ENCODE measurements around the gene ZNF780A.
"Not testable (repeated sequence)": the region's sequence is repeated elsewhere in the genome, so short reads cannot be mapped to it uniquely, and the experiment has no call there.

Gene ZNF780A

DNA sequence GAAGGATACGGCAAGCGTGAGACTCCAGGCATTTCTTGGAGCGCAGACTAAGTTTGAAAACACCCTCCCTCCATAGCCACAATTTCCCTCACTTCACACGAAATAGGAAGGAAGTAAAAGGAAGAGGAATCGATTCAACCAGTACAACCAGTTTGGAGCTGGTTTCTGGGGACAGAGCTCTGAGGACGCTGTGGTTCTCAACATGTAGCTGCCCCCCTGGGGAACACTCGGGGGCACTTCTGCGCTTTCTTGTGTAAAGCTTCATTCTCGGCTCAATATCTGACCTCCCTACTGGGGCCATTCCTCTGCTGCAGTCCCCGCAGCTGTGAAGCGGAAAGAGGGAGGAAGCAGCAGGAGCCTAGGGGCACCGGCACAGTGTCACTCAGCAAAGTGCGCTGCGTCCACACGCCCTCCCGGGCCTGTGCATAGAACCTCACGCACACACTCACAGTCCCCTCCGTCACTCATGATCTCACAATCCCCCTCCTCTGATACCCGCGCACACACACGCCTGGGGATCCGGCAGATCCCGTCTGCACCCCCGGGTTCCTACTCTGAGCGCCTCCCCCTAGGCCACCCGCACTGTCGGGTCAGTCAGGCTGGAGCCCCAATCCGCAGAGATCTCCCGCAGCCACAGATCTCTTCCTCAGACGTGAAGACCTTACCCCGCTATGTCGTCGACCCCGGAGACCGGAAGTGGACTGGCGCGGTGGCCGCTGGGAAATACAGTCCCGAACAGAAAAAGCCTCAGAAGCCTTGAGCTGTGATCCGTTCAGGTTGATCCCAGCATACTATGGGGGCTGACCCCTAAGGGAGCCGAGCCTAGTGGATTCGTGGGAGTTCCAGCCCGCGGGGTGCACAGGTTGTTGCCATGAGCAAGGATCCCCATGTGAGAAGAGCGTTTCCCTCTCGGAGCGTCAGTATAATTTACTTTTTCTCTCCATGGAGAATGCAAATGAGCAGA lies at the start of gene ZNF780A:
Gene ZNF780A, minus strand, starts transcription at position 703 of the 964 bp plus-strand sequence. CDS start 6,190 bp downstream, outside the sequence.
- peak; percentile 49 to 57 (median 57) for DNase-seq (ENCODE audit: low read depth in 3 of 3)

DNA sequence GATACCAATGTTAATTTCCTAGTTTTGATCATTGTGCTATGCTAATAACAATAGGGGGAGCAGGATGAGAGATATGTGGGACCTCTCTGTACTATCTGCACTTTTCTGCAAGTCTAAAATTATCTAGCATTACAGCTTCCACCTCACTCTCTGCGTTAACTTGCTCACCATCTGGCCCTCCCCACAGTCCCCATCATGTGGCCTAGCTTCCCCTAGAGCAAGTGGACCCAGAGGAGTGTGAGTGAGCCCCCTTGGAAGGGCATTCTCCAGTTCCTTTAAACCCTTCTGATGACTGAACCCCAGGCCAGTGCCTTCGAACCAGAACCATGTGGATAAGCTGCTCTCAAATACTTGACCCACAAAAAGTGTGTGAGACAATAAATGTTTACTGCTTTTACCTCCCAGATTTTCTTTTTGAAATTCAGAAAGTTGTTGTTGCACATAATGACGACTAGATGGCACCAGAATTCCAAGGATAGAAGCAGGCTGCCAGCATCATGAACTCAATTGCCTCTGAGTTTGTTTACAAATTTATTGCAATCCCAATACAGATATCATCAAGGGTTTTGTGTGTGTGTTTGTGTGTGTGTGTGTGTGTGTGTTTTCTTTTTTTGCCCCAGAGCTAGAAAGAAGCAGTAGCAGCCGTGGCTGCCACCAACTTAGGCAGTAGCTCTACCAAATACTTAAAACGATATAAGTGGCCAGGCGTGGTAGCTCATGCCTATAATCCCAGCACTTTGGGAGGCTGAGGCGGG lies 49.0 kb upstream of the ZNF780A start:
- no peak for DNase-seq (ENCODE audit: low read depth in 3 of 3)

DNA sequence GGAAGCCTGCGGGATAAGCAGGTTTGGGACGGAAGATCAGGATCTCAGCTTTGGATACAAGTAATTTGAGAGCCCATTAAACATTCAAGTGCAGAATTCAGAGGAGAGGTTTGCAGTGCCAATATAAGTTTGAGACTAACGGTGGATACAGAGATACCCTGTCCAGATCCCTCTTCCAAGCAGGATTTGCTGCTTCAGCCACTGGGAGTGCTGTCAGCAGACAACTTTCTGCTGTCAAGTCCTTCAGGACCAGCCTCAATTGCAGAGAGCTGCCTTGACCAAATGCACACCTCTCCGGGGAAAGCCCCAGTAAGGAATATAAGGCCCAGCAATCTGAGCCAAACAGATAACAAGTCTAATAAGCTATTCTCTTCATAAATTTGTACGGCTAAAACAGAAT lies 46.1 kb upstream of the ZNF780A start:
- no peak for DNase-seq (ENCODE audit: low read depth in 3 of 3)

DNA sequence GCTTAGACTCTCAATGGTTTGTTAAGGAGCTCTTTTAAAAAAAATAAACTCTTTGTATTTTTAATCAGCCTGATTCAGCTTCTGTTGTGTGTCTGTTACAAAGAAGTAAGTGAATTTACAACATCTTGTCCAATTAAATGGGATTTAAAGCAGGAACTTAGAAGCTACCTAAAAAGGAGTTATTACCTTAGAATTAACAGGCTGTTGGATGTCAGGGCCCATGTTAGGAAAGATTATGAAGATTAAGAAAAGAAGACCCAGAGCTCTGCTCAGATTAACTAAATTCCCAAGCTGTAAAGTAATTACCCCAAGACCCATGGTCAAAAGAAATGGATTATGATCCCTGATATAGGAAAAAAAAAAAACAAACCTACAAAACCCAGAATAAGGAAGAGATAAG lies 44.1 kb upstream of the ZNF780A start:
- DNase-seq (ENCODE audit: low read depth in 3 of 3) = no peak

DNA sequence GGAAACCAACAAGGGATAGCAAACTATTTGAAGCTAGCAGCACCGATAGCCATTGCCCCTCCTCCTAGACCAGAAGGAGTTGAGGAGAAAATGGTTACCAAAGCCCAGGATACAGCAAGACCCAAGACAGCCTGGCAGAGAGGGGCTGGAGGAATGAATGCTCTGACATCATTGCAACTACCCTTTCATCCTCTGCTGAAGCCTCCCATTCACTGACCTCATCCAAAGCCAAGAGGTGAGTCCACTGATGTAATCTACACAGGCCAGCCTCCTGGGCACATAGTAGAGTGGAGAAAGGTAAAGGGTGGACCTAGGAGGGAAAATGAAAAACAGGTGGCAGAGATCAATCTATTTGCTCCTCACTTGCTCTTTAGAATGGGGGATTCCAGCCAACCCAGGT lies 42.7 kb upstream of the ZNF780A start:
- no peak for DNase-seq (ENCODE audit: low read depth in 3 of 3)

DNA sequence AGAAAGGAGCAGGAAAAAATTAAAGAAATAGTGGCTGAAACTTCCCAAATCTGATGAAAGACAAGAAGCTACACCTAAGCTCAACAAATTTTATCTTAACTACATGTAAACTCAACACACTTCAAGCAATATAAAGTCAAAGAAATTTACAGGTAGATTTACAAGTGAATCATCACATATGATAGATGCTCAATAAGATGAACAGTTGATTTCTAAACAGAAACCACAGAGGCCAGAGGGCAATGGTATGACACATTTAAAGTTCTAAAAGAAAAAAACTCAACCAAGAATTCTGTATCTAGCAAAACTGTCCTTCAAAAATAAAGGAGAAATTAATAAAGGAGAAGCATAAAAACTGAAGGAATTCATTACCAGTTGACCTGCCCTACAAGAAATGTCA lies 39.3 kb upstream of the ZNF780A start:
- DNase-seq (ENCODE audit: low read depth in 3 of 3) = no peak

DNA sequence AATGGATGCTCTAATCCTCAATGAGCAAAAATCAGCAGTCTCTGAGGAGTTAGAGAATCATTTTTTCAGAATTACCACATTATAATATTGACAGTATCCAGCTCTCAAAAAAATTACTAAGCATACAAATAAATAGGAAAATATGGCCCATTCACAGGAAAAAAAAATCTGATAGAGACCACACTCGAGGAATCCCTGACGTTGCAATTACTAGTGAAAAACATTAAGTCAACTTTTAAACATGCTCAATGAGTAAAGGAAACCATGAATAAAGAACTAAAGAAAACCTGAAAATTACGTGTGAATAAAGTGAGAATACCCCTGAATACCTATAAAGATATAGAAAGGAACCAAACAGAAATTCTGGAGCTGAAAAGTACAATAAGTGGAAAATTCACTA lies 38.7 kb upstream of the ZNF780A start:
- no peak for DNase-seq (ENCODE audit: low read depth in 3 of 3)

DNA sequence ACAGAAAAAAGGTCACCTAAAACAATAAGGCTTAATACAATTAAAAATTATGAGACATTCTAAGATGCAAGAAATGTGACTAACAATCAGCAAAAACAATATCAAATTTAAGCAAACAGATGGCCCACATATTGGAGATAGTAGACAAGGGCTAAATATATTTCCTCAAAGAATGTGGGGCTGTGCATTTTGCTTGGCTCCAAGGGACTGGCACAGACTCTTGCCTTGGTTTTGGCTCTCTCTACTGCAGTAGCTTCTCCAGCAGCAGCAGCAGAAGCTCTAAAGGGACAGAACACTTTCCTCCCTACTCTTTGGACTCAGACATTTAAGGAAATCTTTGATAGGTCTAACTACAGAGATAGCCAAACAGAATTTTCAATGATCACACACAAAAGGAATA lies 38.2 kb upstream of the ZNF780A start:
- DNase-seq (ENCODE audit: low read depth in 3 of 3) = no peak

DNA sequence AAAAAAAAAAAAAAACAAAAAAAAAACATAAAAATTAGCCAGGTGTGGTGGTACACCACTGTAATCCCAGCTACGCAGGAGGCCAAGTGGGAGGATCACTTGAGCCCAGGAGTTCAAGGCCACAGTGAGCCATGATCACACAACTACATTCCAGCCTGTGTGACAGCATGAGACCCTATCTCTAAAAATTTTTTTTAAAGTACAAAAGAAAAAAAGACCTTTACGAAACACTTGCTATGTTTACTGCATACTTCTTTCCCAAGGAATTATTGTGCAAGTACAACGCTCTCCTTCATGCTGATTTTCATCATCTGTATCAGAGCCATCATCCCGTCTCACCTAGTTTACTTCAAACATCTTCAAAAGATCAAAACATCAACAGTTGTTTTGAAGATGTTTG lies 28.6 kb upstream of the ZNF780A start:
- no peak for DNase-seq (ENCODE audit: low read depth in 3 of 3)

DNA sequence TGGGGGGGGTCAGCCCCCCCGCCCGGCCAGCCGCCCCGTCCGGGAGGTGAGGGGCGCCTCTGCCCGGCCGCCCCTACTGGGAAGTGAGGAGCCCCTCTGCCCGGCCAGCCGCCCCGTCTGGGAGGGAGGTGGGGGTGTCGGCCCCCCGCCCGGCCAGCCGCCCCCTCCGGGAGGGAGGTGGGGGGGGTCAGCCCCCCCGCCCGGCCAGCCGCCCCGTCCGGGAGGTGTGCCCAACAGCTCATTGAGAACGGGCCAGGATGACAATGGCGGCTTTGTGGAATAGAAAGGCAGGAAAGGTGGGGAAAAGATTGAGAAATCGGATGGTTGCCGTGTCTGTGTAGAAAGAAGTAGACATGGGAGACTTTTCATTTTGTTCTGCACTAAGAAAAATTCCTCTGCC lies 27.9 kb upstream of the ZNF780A start:
- DNase-seq (ENCODE audit: low read depth in 3 of 3) = not testable (repeated sequence)

DNA sequence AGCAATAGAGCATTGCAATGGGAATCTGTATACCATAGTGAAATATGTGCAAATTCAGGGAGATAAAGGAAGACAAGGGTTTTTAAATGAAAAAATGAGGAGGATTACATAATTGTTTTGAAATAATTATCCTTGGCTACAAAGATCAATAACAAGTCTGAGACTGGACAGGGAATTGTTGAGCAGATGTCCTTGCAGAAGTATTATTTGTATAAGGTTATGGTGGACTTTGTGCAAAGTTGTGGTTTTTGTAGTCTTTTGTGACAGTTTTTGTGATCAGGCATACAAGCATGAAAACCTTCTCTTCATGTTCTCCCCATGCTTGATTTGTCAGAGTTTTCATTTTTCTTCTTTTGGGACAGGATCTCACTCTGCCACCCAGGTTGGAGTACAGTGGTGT lies 25.3 kb upstream of the ZNF780A start:
- no peak for DNase-seq (ENCODE audit: low read depth in 3 of 3)

DNA sequence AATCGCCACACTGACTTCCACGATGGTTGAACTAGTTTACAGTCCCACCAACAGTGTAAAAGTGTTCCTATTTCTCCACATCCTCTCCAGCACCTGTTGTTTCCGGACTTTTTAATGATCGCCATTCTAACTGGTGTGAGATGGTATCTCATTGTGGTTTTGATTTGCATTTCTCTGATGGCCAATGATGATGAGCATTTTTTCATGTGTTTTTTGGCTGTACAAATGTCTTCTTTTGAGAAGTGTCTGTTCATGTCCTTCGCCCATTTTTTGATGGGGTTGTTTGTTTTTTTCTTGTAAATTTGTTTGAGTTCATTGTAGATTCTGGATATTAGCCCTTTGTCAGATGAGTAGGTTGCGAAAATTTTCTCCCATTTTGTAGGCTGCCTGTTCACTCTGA lies 23.4 kb upstream of the ZNF780A start:
- not testable (repeated sequence) for DNase-seq (ENCODE audit: low read depth in 3 of 3)

DNA sequence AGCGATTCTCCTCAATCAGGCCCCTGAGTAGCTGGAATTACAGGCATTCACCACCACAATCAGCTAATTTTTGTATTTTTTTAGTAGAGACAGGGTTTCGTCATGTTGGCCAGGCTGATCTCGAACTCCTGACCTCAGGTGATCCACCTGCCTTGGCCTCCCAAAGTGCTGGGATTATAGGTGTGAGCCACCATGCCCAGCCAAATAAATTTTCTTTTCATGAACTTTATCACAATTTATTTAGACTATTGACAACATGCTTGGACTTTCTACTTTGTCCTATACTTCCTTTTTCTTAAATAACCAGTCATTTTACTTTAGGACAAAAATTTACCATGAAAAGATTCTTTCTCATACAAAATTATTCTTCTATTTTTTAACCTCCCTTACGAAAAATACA lies 21.5 kb upstream of the ZNF780A start:
- DNase-seq (ENCODE audit: low read depth in 3 of 3) = not testable (repeated sequence)

DNA sequence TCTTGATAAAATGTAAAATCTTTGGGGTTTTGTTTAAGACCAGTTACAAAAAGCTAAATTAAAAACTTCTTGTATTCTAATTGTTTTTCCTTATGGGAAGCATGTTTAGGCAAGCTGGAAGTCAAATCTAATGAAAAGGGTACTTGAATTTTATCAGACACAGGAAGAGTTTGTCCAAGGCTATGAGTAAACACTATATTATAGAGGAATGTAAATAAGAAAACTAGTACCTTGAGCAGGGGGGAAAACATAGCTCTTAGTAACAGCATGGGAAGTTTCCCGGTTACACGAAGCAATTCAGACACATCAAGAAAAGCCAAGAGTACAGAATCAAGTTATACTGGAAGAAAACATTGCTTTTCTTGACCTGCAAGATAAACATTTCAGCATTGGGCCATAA lies 19.8 kb upstream of the ZNF780A start:
- DNase-seq (ENCODE audit: low read depth in 3 of 3) = no peak

DNA sequence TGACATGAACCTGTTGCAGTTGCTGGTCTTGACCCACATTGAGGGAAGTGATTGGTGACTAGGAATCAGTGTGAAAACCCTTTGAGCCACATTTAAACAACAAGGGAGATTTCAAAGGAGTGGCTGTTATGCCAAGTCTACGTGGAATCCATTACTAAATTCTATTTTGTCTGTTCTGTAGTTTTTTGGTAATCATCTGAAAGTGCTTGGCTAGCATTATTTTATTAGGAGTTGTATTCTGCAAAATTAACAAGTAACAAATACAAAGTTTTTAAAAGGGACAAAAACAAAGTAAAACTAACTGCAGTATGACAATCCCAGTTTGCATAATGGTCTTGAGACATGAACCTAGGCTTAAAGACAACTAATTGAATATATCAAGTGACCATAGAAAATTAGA lies 14.0 kb upstream of the ZNF780A start:
- DNase-seq (ENCODE audit: low read depth in 3 of 3) = no peak

DNA sequence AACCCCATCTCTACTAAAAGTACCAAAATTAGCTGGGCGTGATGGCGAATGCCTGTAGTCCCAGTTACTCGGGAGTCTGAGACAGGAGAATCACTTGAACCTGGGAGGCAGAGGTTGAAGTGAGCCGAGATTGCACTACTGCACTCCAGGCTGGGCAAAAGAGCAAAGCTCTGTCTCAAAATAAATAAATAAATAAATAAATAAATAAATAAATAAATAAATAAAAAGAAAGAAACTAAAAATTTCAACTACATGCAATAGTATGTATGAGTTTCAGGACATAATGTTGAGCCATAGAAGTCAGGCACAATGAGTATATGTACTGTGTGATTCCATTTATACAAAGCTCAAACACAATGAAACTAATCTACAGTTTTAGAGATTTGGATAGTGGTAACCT lies 12.9 kb upstream of the ZNF780A start:
- no peak for DNase-seq (ENCODE audit: low read depth in 3 of 3)

DNA sequence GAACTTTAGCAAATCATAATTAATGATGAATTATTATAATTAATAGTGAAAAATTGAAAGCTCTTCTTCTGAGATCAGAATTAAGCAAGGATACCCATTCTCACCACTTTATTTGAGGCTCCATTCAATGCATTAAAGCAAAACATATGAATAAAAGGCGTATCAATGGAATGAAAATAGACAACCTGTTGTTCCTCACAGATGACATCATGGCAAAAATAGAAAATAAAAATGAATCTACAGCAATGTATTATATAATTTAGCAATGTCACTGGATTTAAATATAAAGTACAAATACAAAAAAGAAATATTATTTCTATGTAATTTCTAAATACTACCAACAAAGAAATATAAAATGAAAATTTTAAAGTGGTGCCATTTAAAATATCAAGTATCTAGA lies 11.1 kb upstream of the ZNF780A start:
- no peak for DNase-seq (ENCODE audit: low read depth in 3 of 3)

DNA sequence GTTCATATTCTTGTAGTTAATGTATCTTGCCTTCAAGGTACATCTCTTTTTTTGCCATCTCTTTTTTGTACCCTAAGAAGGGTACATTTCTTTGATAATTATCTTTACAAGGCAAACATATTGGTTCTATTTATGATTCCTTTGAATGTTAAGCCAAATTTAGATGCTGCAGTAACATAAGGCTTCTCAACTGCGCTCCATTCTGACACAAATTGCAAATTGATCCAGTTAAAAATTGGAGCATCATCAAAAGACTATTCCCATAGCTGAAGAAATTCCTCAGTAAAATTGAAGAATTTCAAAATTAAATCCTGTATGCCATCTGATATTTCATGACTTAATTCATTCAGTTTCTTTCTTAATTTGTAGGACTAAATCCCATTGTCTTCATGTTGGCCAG lies 2.7 kb upstream of the ZNF780A start:
- DNase-seq (ENCODE audit: low read depth in 3 of 3) = no peak

DNA sequence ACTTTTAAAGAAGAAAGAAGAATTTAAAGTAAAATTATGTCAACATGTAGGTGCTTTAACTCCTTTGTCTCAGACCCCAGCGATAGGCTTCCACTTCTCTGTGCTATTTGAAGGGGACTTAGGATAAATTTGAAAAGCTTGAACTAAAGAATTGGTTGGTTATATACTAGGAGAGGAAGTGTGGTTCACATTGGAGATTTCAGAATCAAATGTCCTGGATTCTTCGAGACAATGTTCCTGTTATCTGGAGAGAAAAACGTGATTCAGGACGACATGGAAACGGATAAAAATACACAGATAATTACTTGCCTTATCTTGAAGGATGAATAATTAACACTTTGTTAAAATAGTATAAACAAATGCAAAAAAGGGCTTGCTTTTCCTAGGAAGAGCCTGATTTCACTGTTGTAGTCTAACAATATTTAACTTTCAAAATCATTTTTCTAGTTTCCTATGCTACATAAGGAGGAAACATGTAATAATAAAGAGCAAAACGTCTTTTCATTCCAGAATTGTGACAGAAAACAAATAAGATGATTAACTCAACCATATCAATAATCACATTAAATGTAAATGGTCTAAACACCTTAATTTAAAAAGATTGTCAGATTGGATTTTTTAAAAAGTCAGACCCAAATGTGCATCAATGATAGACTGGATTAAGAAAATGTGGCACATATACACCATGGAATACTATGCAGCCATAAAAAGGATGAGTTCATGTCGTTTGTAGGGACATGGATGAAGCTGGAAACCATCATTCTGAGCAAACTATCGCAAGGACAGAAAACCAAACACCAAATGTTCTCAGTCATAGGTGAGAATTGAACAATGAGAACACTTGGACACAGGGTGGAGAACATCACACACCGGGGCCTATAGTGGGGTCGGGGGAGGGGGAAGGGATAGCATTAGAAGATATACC lies 724 bp upstream of the ZNF780A start:
- DNase-seq (ENCODE audit: low read depth in 3 of 3) = no peak

DNA sequence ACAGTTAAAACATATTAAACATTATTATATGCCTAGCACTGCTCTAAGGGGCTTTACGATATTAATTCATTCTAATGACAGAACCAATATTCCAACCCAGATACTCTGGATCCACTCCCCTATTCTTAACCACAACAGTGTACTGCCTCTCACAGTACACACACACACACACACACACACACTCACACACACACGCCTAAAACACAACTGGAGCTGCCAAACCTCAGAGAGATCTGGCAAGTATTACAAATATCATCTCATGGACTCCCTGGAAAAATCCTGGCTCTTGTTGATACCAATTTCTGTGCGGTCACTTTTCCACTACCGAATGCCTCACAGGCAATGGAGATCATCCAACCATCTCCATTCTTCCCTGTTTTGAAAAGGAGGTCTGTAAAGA lies 1.3 kb downstream of the ZNF780A start:
- DNase-seq (ENCODE audit: low read depth in 3 of 3) = no peak

DNA sequence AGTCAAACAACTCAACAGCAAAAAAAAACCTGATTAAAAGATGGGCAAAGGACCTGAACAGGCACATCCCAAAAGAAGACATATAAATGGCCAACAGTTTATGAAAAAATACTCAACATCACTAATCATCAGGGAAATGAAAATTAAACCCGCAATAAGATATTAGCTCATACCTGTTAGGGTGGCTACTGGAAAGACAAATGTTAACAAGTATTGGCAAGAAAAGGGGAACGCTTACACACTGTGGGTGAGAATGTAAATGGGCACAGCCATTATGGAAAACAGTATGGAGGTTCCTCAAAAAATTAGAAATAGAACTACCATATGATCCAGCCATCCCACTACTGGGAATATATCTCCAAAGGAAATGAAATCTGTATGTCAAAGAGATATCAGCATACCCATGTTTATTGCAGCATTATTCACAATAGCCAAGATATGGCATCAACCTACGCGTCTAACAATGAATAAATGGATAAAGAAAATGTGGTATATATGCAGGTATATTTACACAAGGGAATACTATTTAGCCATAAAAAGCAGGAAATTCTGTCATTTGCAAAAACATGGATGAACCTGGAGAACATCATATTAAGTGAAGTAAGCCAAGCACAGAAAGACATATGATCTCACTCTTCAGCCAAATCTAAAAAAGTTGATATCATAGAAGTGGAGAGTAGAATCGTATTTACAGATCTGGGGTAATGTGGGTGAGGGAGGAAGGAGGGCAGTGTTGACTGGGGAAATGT lies 2.3 kb downstream of the ZNF780A start:
- no peak for DNase-seq (ENCODE audit: low read depth in 3 of 3)
